PC-3 (cell line): ENCODE data around the gene TXNDC5. TPM values are rescaled to one million over a fixed set of nuclear protein-coding genes. Genes with fewer than 3 reads are reported as not detected.

Source experiments
- ATAC-seq: fragments of 200-7000 bp; cut with Tn5 transposase; 2 replicates; pipeline ENCODE4 v1.9.1; 2020; ENCODE audit warnings: mild to moderate bottlenecking, moderate library complexity
- BruUV-seq: library from RNA; stranded (reverse); fragments of 400-500 nt; replicated peaks from 2 replicates; lab custom pipeline; 2021; lab: Mats Ljungman, UMichigan
- CTCF ChIA-PET: fragments of 300-600 bp; sonication (Branson Sonifier 250); formaldehyde crosslinking; loops from one replicate; lab custom pipeline; 2022; ENCODE audit warnings: antibody characterized with exemption; lab: Charles Lee
- POLR2A ChIA-PET: fragments of 300-600 bp; sonication (Branson Sonifier 250); formaldehyde crosslinking; loops from one replicate; lab custom pipeline; 2022; ENCODE audit warnings: antibody characterized with exemption; ENCODE audit not compliant: unreplicated experiment; lab: Charles Lee
- DNase-seq: peaks from one replicate; pipeline ENCODE4 v3.0.0-alpha.2; 2015
- H2AFZ ChIP-seq: fragments of 300-600 bp; sonication (generic); 2 replicates; pipeline ENCODE4 v1.6.0; 2016; ENCODE audit warnings: antibody characterized with exemption, low read length
- H3F3A ChIP-seq: fragments of 300-600 bp; sonication (generic); one replicate; pipeline ENCODE4 v1.6.0; 2017; ENCODE audit warnings: antibody characterized with exemption, low read length, control low read depth, mild to moderate bottlenecking; ENCODE audit not compliant: unreplicated experiment
- H3K27ac ChIP-seq: fragments of 300-600 bp; sonication (generic); 2 replicates; pipeline ENCODE4 v1.5.1; 2016; ENCODE audit warnings: mild to moderate bottlenecking, low read length
- H3K27me3 ChIP-seq: fragments of 300-600 bp; sonication (generic); 2 replicates; pipeline ENCODE4 v1.6.1; 2016; ENCODE audit warnings: low read length, mixed read lengths
- H3K36me3 ChIP-seq: fragments of 300-600 bp; sonication (generic); 2 replicates; pipeline ENCODE4 v1.6.1; 2016; ENCODE audit warnings: low read depth, mixed run types, low read length, mixed read lengths
- H3K4me1 ChIP-seq: fragments of 300-600 bp; sonication (generic); 2 replicates; pipeline ENCODE4 v1.5.1; 2016; ENCODE audit warnings: low read length; ENCODE audit not compliant: insufficient read depth
- H3K4me2 ChIP-seq: fragments of 300-600 bp; sonication (generic); 2 replicates; pipeline ENCODE4 v1.6.0; 2016; ENCODE audit warnings: low read length
- H3K4me3 ChIP-seq: fragments of 300-600 bp; sonication (generic); 2 replicates; pipeline ENCODE4 v1.5.1; 2016; ENCODE audit warnings: mild to moderate bottlenecking, low read length, mixed read lengths
- H3K79me2 ChIP-seq: fragments of 300-600 bp; sonication (generic); 2 replicates; pipeline ENCODE4 v1.6.1; 2017; ENCODE audit warnings: low read length, mixed read lengths
- H3K9ac ChIP-seq: fragments of 300-600 bp; sonication (generic); 2 replicates; pipeline ENCODE4 v1.6.0; 2016; ENCODE audit warnings: mild to moderate bottlenecking, low read length
- H3K9me2 ChIP-seq: fragments of 300-600 bp; sonication (generic); replicated peaks from 2 replicates; pipeline ENCODE4 v1.6.1; 2016; ENCODE audit warnings: mixed run types, low read length, mixed read lengths
- H3K9me3 ChIP-seq: fragments of 300-600 bp; sonication (generic); 2 replicates; pipeline ENCODE4 v1.6.1; 2016; ENCODE audit warnings: low read length, mixed read lengths
- H4K20me1 ChIP-seq: fragments of 300-600 bp; sonication (generic); 2 replicates; pipeline ENCODE4 v1.6.1; 2016; ENCODE audit warnings: low read length, mixed read lengths
- EZH2 ChIP-seq: fragments of 300-600 bp; sonication (generic); IDR thresholded peaks from one replicate; pipeline ENCODE4 v1.6.1; 2017; ENCODE audit warnings: antibody characterized with exemption, mild to moderate bottlenecking, low read length; ENCODE audit not compliant: unreplicated experiment
- EZH2phosphoT487 ChIP-seq: fragments of 300-600 bp; sonication (generic); IDR thresholded peaks from 2 replicates; pipeline ENCODE4 v1.6.1; 2018; ENCODE audit warnings: mild to moderate bottlenecking, antibody characterized with exemption, low read length, borderline replicate concordance
- intact Hi-C: fragments of 100-400 bp; cut with micrococcal nuclease; formaldehyde crosslinking; loops from 2 replicates; pipeline ENCODE4 v1.9.0; 2023
- total RNA-seq: library from RNA; depleted of rRNA; stranded (reverse); fragments of >200 nt; gene quantifications from 2 replicates; pipeline ENCODE4 v1.2.3, GENCODE V29; 2014
- TF ChIP-seq, protein P1 (sequence below): fragments of 300-600 bp; sonication (generic); conservative IDR thresholded peaks from 2 replicates; pipeline ENCODE4 v1.5.1; 2017; ENCODE audit warnings: antibody characterized with exemption, low read depth, mild to moderate bottlenecking, low read length

The TXNDC5 gene
- total RNA-seq, 1 experiment from 2014 or later, result 221 TPM

- Histone ChIP-seq H2AFZ (no peak overlapping the region), H3F3A (no peaks in the 10 kb centered on the region), H3K4me2 (no peak overlapping the region), H3K4me3 (no peak overlapping the region), H3K9me2 (no peaks in the 10 kb centered on the region), H3K4me1 (no peaks in the 10 kb centered on the region), H3K36me3 (peaks cover 89% of the 10 kb centered on the region), H3K27me3 (no peaks in the 10 kb centered on the region), H3K79me2 (no peaks in the 10 kb centered on the region), H3K9ac (no peak overlapping the region), H4K20me1 (no peaks in the 10 kb centered on the region), H3K27ac (no peak overlapping the region), H3K9me3 (no peaks in the 10 kb centered on the region)
- POLR2A ChIA-PET, result no interaction called here
- intact Hi-C loops, result no loop called here
- CTCF ChIA-PET, result no interaction called here
- ATAC-seq, result no peak
- DNase-seq, result no peak
- TF ChIP-seq EZH2phosphoT487 (no peak), EZH2 (no peak)
- TF ChIP-seq, protein P1, sequence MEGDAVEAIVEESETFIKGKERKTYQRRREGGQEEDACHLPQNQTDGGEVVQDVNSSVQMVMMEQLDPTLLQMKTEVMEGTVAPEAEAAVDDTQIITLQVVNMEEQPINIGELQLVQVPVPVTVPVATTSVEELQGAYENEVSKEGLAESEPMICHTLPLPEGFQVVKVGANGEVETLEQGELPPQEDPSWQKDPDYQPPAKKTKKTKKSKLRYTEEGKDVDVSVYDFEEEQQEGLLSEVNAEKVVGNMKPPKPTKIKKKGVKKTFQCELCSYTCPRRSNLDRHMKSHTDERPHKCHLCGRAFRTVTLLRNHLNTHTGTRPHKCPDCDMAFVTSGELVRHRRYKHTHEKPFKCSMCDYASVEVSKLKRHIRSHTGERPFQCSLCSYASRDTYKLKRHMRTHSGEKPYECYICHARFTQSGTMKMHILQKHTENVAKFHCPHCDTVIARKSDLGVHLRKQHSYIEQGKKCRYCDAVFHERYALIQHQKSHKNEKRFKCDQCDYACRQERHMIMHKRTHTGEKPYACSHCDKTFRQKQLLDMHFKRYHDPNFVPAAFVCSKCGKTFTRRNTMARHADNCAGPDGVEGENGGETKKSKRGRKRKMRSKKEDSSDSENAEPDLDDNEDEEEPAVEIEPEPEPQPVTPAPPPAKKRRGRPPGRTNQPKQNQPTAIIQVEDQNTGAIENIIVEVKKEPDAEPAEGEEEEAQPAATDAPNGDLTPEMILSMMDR, result no peak
- BruUV-seq, result no TSS peak
Measured at GRCh38 chr6:7887278-7887991, 23.2 kb downstream of the TXNDC5 start.

GRCh38 chr6:7886132-7886531 is 24.5 kb downstream of the TXNDC5 start:
- DNase-seq (no peak), ATAC-seq (no peak)
- no peaks in the 10 kb centered on the region for H4K20me1 ChIP-seq
- ChIA-PET POLR2A (no interaction called here), CTCF (no interaction called here)
- peaks cover 87% of the 10 kb centered on the region for H3K36me3 ChIP-seq
- H3K79me2 ChIP-seq, result no peaks in the 10 kb centered on the region
- no peak overlapping the region for H3K27ac ChIP-seq
- no peaks in the 10 kb centered on the region for H3K27me3 ChIP-seq
- H2AFZ ChIP-seq, result no peak overlapping the region
- no peaks in the 10 kb centered on the region for H3K4me1 ChIP-seq
- no peaks in the 10 kb centered on the region for H3F3A ChIP-seq
- no TSS peak for BruUV-seq
- no peaks in the 10 kb centered on the region for H3K9me2 ChIP-seq
- H3K4me3 ChIP-seq, result no peak overlapping the region
- H3K4me2 ChIP-seq, result no peak overlapping the region
- intact Hi-C loops, result no loop called here
- H3K9ac ChIP-seq, result no peak overlapping the region
- H3K9me3 ChIP-seq, result no peaks in the 10 kb centered on the region
- TF ChIP-seq, protein P1, result no peak
- no peak for TF ChIP-seq EZH2phosphoT487
- TF ChIP-seq EZH2, result no peak

DNA sequence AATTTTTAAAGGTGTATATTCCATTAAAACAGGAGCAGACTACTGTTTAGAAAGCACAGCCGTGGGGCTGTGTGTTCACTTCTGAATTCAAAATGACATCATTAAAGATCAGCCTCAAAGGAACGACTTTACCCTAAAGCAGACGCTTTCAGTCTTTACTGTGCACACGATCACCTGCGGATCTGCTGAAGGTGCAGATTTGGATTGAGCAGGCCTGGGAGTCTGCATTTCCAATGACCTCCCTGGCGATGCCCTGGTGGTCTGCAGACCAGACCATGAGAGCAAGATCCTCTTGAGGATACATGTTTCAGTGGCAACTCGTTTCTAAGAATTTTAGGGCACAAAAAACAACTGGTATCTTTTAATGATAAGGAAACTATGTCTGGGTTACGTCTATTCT is 27.2 kb downstream of the TXNDC5 start:
- intact Hi-C loops, result no loop called here
- Histone ChIP-seq H3K27ac (no peak overlapping the region), H3K4me3 (no peak overlapping the region), H3K9ac (no peak overlapping the region), H3K79me2 (no peaks in the 10 kb centered on the region), H3K4me2 (no peak overlapping the region), H3K36me3 (peaks cover 64% of the 10 kb centered on the region), H2AFZ (no peak overlapping the region), H4K20me1 (no peaks in the 10 kb centered on the region), H3K27me3 (no peaks in the 10 kb centered on the region), H3K4me1 (no peaks in the 10 kb centered on the region), H3F3A (no peaks in the 10 kb centered on the region), H3K9me3 (no peaks in the 10 kb centered on the region), H3K9me2 (no peaks in the 10 kb centered on the region)
- ChIA-PET CTCF (no interaction called here), POLR2A (no interaction called here)
- ATAC-seq (no peak), DNase-seq (no peak)
- no peak for TF ChIP-seq EZH2phosphoT487
- TF ChIP-seq EZH2, result no peak
- TF ChIP-seq, protein P1, result no peak
- BruUV-seq, result no TSS peak
